ENCODE results near the gene CTSZ. TPM values are rescaled to one million over a fixed set of nuclear protein-coding genes. Genes with fewer than 3 reads are reported as not detected.

The CTSZ gene
- total and polyA plus RNA-seq, 2 of the 8 experiments (the other 6 are each of a cell fraction or from before 2014, with no cell fraction given), result 32.8 to 34.0 TPM

- no peak overlapping the region for H4K5ac ChIP-seq (ENCODE audit: insufficient read length, low read depth, low read length)
- H3K27me3 ChIP-seq (replicated peaks in 1 of 4; ENCODE audit: control insufficient read depth in 3 of 4, extremely low read depth in 1 of 4, insufficient read depth in 3 of 4, low read length in 3 of 4), result no peaks in the 10 kb centered on the region; a peak in 1 of 7 replicates
- H2AK5ac ChIP-seq (ENCODE audit: low read depth, low read length), result no peak overlapping the region
- no peaks in the 10 kb centered on the region for H3K36me3 ChIP-seq (ENCODE audit: control insufficient read depth in 2 of 4, insufficient read depth in 4 of 4, low read length in 3 of 4)
- POLR2A ChIA-PET (ENCODE audit: partially characterized antibody), result no interaction called here
- no peaks in the 10 kb centered on the region for H3K9me3 ChIP-seq (ENCODE audit: insufficient read depth in 2 of 2, low read depth in 1 of 2, low read length in 1 of 2)
- TF ChIP-seq RAD21 (IDR thresholded peaks at IDR 0.05 in 1 of 2, conservative IDR thresholded peaks at IDR 0.05 in 1 of 2; ENCODE audit: low read depth in 2 of 2, low read length in 2 of 2) (no peak), SP4 (IDR thresholded peaks at IDR 0.05; ENCODE audit: low read length) (no peak), ATF2 (IDR thresholded peaks at IDR 0.05; ENCODE audit: low read length) (no peak)
- DNase-seq (ENCODE audit: low read depth in 1 of 2, low spot score in 2 of 2) (no peak), FAIRE-seq (no peak)
- no peak overlapping the region for H4K8ac ChIP-seq (ENCODE audit: extremely low read depth, insufficient read depth, low read length)
- H3K4me2 ChIP-seq (ENCODE audit: insufficient read depth in 1 of 2, low read depth in 2 of 2, low read length in 2 of 2), result no peak overlapping the region
- no peaks in the 10 kb centered on the region for H3K79me1 ChIP-seq (ENCODE audit: low read depth, low read length)
- H3K4ac ChIP-seq (replicated peaks; ENCODE audit: insufficient read length, low read depth, low read length), result no peak overlapping the region
- H4K91ac ChIP-seq (replicated peaks; ENCODE audit: insufficient read length, low read length), result no peak overlapping the region
- no peak overlapping the region for H3K56ac ChIP-seq (replicated peaks; ENCODE audit: insufficient read length, low read depth, low read length)
- no peak overlapping the region for H2BK5ac ChIP-seq (ENCODE audit: low read depth, low read length)
- no peaks in the 10 kb centered on the region for H3K79me2 ChIP-seq (ENCODE audit: control insufficient read depth in 1 of 2, insufficient read depth in 2 of 2, low read length in 2 of 2)
- no peak overlapping the region for H3K14ac ChIP-seq (ENCODE audit: insufficient read length)
- CTCF ChIA-PET (ENCODE audit: partially characterized antibody), result no interaction called here
- no peaks in the 10 kb centered on the region for H4K20me1 ChIP-seq (replicated peaks in 1 of 2; ENCODE audit: control insufficient read depth in 1 of 2, insufficient read depth in 2 of 2, low read length in 2 of 2)
- no peaks in the 10 kb centered on the region for H3K4me1 ChIP-seq (replicated peaks in 1 of 4; ENCODE audit: control insufficient read depth in 3 of 4, insufficient read depth in 4 of 4, low read length in 3 of 4)
- no peak overlapping the region for H2BK20ac ChIP-seq (ENCODE audit: low read length)
- no peak overlapping the region for H2BK120ac ChIP-seq (replicated peaks; ENCODE audit: low read depth, low read length)
- H3K27ac ChIP-seq (ENCODE audit: low read depth, low read length), result no peak overlapping the region
- H2AFZ ChIP-seq (ENCODE audit: low read length), result no peak overlapping the region
- no peaks in the 10 kb centered on the region for H3K23me2 ChIP-seq (ENCODE audit: low read depth, low read length)
- H3K18ac ChIP-seq (ENCODE audit: extremely low read depth, low read length), result no peak overlapping the region
- H3K9ac ChIP-seq (replicated peaks in 1 of 4; ENCODE audit: extremely low read depth in 1 of 4, low read depth in 3 of 4, low read length in 3 of 4), result no peak overlapping the region
- H2BK12ac ChIP-seq (ENCODE audit: low read depth, low read length), result no peak overlapping the region
- H3K4me3 ChIP-seq (ENCODE audit: extremely low read depth in 1 of 4, insufficient read depth in 2 of 4, low read depth in 3 of 4, low read length in 4 of 4), result no peak overlapping the region
- no peak overlapping the region for H2BK15ac ChIP-seq (ENCODE audit: low read length)
- no peak overlapping the region for H3K23ac ChIP-seq (ENCODE audit: insufficient read length)
These were observed 54.0 kb downstream of the CTSZ start for GRCh38 chr20:58953050-58953449.

All from H1 (cell line).